ENCODE results near the gene VPS51. TPM values are rescaled to one million over a fixed set of nuclear protein-coding genes. Genes with fewer than 3 reads are reported as not detected.

Gene VPS51
- total and polyA plus RNA-seq, 2 donors from 2014 or later = 98.3 to 110 TPM

DNA sequence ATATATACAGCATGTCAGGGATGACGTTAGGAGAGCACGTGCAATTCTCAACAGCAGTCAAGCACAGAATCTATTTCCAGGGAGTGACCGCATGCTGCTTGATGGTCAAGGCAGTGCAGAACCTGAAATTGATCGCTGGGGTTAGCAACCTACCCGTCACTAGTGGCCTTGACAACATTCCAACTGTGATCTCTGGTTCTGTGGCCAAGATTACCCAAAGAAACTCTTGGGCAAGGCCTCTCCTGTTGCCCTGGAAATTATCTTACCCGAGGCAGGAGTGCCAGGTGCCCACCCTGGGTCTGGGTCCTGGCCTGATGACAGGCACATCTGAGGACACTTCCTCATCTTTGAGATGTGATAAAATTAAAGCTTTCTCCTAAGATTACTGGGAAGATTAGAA, 17.8 kb downstream of the VPS51 start:
- peaks cover 0 to 10% (median 0%) of the 10 kb centered on the region in 3 donors for H3K36me3 ChIP-seq (ENCODE audit: control insufficient read depth in 2 of 3, insufficient read depth in 3 of 3, low read length in 3 of 3)
- intact Hi-C loops (cut with DNase I) = no loop called here
- no peaks in the 10 kb centered on the region for H3K27me3 ChIP-seq (ENCODE audit: control insufficient read depth, insufficient read depth, low read length)
- no peak overlapping the region for H3K27ac ChIP-seq (ENCODE audit: low read depth in 2 of 2, low read length in 2 of 2)
- H3K9me3 ChIP-seq (ENCODE audit: control insufficient read depth in 2 of 3, insufficient read depth in 1 of 3, low read length in 3 of 3) = no peaks in the 10 kb centered on the region
- FAIRE-seq (no peak), DNase-seq (no peak)
- peaks cover 0 to 43% (median 10%) of the 10 kb centered on the region in 3 donors for H3K4me1 ChIP-seq (ENCODE audit: control insufficient read depth in 2 of 3, insufficient read depth in 2 of 3, low read depth in 1 of 3, low read length in 3 of 3)
- TF ChIP-seq, protein P1, sequence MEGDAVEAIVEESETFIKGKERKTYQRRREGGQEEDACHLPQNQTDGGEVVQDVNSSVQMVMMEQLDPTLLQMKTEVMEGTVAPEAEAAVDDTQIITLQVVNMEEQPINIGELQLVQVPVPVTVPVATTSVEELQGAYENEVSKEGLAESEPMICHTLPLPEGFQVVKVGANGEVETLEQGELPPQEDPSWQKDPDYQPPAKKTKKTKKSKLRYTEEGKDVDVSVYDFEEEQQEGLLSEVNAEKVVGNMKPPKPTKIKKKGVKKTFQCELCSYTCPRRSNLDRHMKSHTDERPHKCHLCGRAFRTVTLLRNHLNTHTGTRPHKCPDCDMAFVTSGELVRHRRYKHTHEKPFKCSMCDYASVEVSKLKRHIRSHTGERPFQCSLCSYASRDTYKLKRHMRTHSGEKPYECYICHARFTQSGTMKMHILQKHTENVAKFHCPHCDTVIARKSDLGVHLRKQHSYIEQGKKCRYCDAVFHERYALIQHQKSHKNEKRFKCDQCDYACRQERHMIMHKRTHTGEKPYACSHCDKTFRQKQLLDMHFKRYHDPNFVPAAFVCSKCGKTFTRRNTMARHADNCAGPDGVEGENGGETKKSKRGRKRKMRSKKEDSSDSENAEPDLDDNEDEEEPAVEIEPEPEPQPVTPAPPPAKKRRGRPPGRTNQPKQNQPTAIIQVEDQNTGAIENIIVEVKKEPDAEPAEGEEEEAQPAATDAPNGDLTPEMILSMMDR (IDR thresholded peaks at IDR 0.05; ENCODE audit: borderline replicate concordance, extremely low read depth, insufficient read depth) = no peak
- H3K9ac ChIP-seq (ENCODE audit: low read length in 3 of 3) = no peak overlapping the region
- H3K4me3 ChIP-seq (ENCODE audit: low read length in 3 of 3) = no peak overlapping the region

GRCh38 chr11:65114538-65115171, 18.6 kb downstream of the VPS51 start:
- peaks cover 0 to 43% (median 10%) of the 10 kb centered on the region in 3 donors for H3K4me1 ChIP-seq (ENCODE audit: control insufficient read depth in 2 of 3, insufficient read depth in 2 of 3, low read depth in 1 of 3, low read length in 3 of 3)
- no peak for FAIRE-seq

DNA sequence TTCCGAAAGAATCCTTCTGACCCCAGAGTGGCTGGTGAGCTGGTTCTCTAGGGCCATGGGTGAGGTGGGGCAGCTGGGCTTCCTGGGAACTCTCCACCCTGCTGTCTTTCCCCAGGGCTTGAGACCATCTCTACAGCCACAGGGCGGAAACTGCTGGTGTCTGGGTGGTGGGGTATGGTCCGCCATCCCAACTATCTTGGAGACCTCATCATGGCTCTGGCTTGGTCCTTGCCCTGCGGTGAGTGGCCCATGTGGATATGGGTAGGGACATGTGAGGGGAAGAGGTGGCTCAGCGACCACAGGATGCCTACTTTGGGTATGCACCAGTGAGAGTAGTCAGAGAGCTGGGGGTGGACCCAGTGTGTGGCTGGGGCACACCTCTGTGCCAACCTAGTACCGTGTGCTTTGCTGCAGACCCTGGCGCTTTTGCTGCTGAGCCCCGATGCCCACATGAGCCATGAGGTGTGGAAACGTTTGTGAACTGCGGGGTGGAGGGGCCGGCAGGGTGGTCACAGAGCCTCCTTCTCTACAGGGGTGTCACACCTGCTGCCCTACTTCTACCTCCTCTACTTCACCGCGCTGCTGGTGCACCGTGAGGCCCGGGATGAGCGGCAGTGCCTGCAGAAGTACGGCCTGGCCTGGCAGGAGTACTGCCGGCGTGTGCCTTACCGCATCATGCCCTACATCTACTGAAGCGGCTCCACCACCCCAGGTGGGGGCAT, 19.5 kb downstream of the VPS51 start:
- intact Hi-C loops (cut with DNase I) = no loop called here
- Histone ChIP-seq H3K4me3 (ENCODE audit: low read length in 3 of 3) (no peak overlapping the region), H3K27me3 (ENCODE audit: control insufficient read depth, insufficient read depth, low read length) (no peaks in the 10 kb centered on the region), H3K9ac (ENCODE audit: low read length in 3 of 3) (no peak overlapping the region), H3K9me3 (ENCODE audit: control insufficient read depth in 2 of 3, insufficient read depth in 1 of 3, low read length in 3 of 3) (no peaks in the 10 kb centered on the region), H3K36me3 (ENCODE audit: control insufficient read depth in 2 of 3, insufficient read depth in 3 of 3, low read length in 3 of 3) (peaks cover 0 to 16% (median 9%) of the 10 kb centered on the region in 3 donors), H3K27ac (ENCODE audit: low read depth in 2 of 2, low read length in 2 of 2) (no peak overlapping the region), H3K4me1 (ENCODE audit: control insufficient read depth in 2 of 3, insufficient read depth in 2 of 3, low read depth in 1 of 3, low read length in 3 of 3) (peaks cover 0 to 41% (median 8%) of the 10 kb centered on the region in 3 donors)
- TF ChIP-seq, protein P1 (IDR thresholded peaks at IDR 0.05; ENCODE audit: borderline replicate concordance, extremely low read depth, insufficient read depth) = no peak
- FAIRE-seq (no peak), DNase-seq (peak in 1 of 5 donors; percentile 72)

More at GRCh38 chr11:65114538-65115171, 18.6 kb downstream of the VPS51 start:
- H3K9me3 ChIP-seq (ENCODE audit: control insufficient read depth in 2 of 3, insufficient read depth in 1 of 3, low read length in 3 of 3) = no peaks in the 10 kb centered on the region
- no peak overlapping the region for H3K27ac ChIP-seq (ENCODE audit: low read depth in 2 of 2, low read length in 2 of 2)
- TF ChIP-seq, protein P1 (IDR thresholded peaks at IDR 0.05; ENCODE audit: borderline replicate concordance, extremely low read depth, insufficient read depth) = no peak
- no peak overlapping the region for H3K4me3 ChIP-seq (ENCODE audit: low read length in 3 of 3)
- H3K9ac ChIP-seq (ENCODE audit: low read length in 3 of 3) = peak overlapping the region in 1 of 3 donors; percentile 26
- peak in 1 of 5 donors; percentile 44 for DNase-seq
- intact Hi-C loops (cut with DNase I) = no loop called here
- H3K27me3 ChIP-seq (ENCODE audit: control insufficient read depth, insufficient read depth, low read length) = no peaks in the 10 kb centered on the region
- H3K36me3 ChIP-seq (ENCODE audit: control insufficient read depth in 2 of 3, insufficient read depth in 3 of 3, low read length in 3 of 3) = peaks cover 0 to 10% (median 2%) of the 10 kb centered on the region in 3 donors
